ENCODE results near the gene STIMATE.

The STIMATE gene

GRCh38 chr3:52805270-52806039, 91.9 kb downstream of the STIMATE start:
- H3K9me3 ChIP-seq, result no peaks in the 10 kb centered on the region
- H3K4me1 ChIP-seq, result no peaks in the 10 kb centered on the region
- TF ChIP-seq CTCF (IDR thresholded peaks at IDR 0.05; ENCODE audit: low read depth, low read length), result no peak
- no peaks in the 10 kb centered on the region for H3K27me3 ChIP-seq
- no peak for DNase-seq
- H3K4me3 ChIP-seq (ENCODE audit: low read depth, low read length), result no peak overlapping the region
- no peaks in the 10 kb centered on the region for H3K36me3 ChIP-seq

GRCh38 chr3:52801839-52802238, 95.5 kb downstream of the STIMATE start:
- no peak for DNase-seq
- Histone ChIP-seq H3K36me3 (no peaks in the 10 kb centered on the region), H3K4me1 (no peaks in the 10 kb centered on the region), H3K9me3 (no peaks in the 10 kb centered on the region), H3K4me3 (ENCODE audit: low read depth, low read length) (no peak overlapping the region), H3K27me3 (no peaks in the 10 kb centered on the region)
- TF ChIP-seq CTCF (IDR thresholded peaks at IDR 0.05; ENCODE audit: low read depth, low read length), result no peak

GRCh38 chr3:52800079-52800478, 97.3 kb downstream of the STIMATE start:
- Histone ChIP-seq H3K27me3 (no peaks in the 10 kb centered on the region), H3K9me3 (no peaks in the 10 kb centered on the region), H3K36me3 (no peaks in the 10 kb centered on the region), H3K4me1 (no peaks in the 10 kb centered on the region), H3K4me3 (ENCODE audit: low read depth, low read length) (no peak overlapping the region)
- TF ChIP-seq CTCF (IDR thresholded peaks at IDR 0.05; ENCODE audit: low read depth, low read length), result no peak
- DNase-seq, result no peak

- no peaks in the 10 kb centered on the region for H3K9me3 ChIP-seq
- no peaks in the 10 kb centered on the region for H3K36me3 ChIP-seq
- H3K4me3 ChIP-seq (ENCODE audit: low read depth, low read length), result no peak overlapping the region
- no peaks in the 10 kb centered on the region for H3K27me3 ChIP-seq
- TF ChIP-seq CTCF (IDR thresholded peaks at IDR 0.05; ENCODE audit: low read depth, low read length), result peak; percentile 41
- no peaks in the 10 kb centered on the region for H3K4me1 ChIP-seq
- DNase-seq, result peak; percentile 14
Measured at GRCh38 chr3:52798978-52799476, 98.3 kb downstream of the STIMATE start.

- no peak for DNase-seq
- Histone ChIP-seq H3K27me3 (no peaks in the 10 kb centered on the region), H3K4me3 (ENCODE audit: low read depth, low read length) (no peak overlapping the region), H3K36me3 (no peaks in the 10 kb centered on the region), H3K9me3 (no peaks in the 10 kb centered on the region), H3K4me1 (no peaks in the 10 kb centered on the region)
- no peak for TF ChIP-seq CTCF (IDR thresholded peaks at IDR 0.05; ENCODE audit: low read depth, low read length)
Measured at GRCh38 chr3:52798376-52798977, 98.9 kb downstream of the STIMATE start.

GRCh38 chr3:52796411-52796810, 100.9 kb downstream of the STIMATE start:
- H3K36me3 ChIP-seq, result no peaks in the 10 kb centered on the region
- no peak for TF ChIP-seq CTCF (IDR thresholded peaks at IDR 0.05; ENCODE audit: low read depth, low read length)
- DNase-seq, result no peak
- no peaks in the 10 kb centered on the region for H3K4me1 ChIP-seq
- H3K27me3 ChIP-seq, result no peaks in the 10 kb centered on the region
- H3K9me3 ChIP-seq, result no peaks in the 10 kb centered on the region
- no peak overlapping the region for H3K4me3 ChIP-seq (ENCODE audit: low read depth, low read length)

Measured in BE2C (cell line).